DND-41 (cell line): ENCODE data around the gene TRIP10.

Experiments
- ATAC-seq: fragments of 200-7000 bp; cut with Tn5 transposase; 3 replicates; pipeline ENCODE4 v1.9.1; 2021; ENCODE audit warnings: low read depth; ENCODE audit not compliant: insufficient read depth
- DNase-seq: peaks from one replicate; pipeline ENCODE4 v3.0.0-alpha.2; 2020
- H2AFZ ChIP-seq: 2 replicates; pipeline ENCODE4 v1.6.0; 2012; ENCODE audit warnings: low read depth, low read length
- H3K27ac ChIP-seq: 2 replicates; pipeline ENCODE4 v1.5.1; 2012; ENCODE audit warnings: low read length, inconsistent platforms
- H3K27me3 ChIP-seq: fragments of 200-600 bp; sonication (generic); 2 replicates; pipeline ENCODE4 v1.6.0; 2012; ENCODE audit warnings: low read length, mild to moderate bottlenecking, inconsistent platforms; ENCODE audit not compliant: insufficient read depth, poor library complexity
- H3K36me3 ChIP-seq: 2 replicates; pipeline ENCODE4 v1.5.1; 2012; ENCODE audit warnings: low read length, inconsistent platforms; ENCODE audit not compliant: insufficient read depth
- H3K4me1 ChIP-seq: 2 replicates; pipeline ENCODE4 v1.5.1; 2012; ENCODE audit warnings: mild to moderate bottlenecking, low read length; ENCODE audit not compliant: insufficient read depth
- H3K4me2 ChIP-seq: 2 replicates; pipeline ENCODE4 v1.6.0; 2012; ENCODE audit warnings: mild to moderate bottlenecking, moderate library complexity, low read length, inconsistent platforms; ENCODE audit not compliant: insufficient read depth
- H3K4me3 ChIP-seq, 2 experiments: fragments of 200-600 bp in 1 of 2; shearing (Covaris generic) in 1 of 2; 2 replicates each; pipeline ENCODE4 v1.5.1; 2012 to 2016; ENCODE audit warnings: inconsistent platforms in 2 of 2, low read length in 2 of 2, mild to moderate bottlenecking in 2 of 2, low read depth in 1 of 2, moderate library complexity in 1 of 2
- H3K79me2 ChIP-seq: 2 replicates; pipeline ENCODE4 v1.6.0; 2012; ENCODE audit warnings: low read length, inconsistent platforms; ENCODE audit not compliant: insufficient read depth
- H3K9ac ChIP-seq: 2 replicates; pipeline ENCODE4 v1.6.0; 2012; ENCODE audit warnings: low read depth, mild to moderate bottlenecking, inconsistent platforms, low read length, moderate library complexity
- H3K9me3 ChIP-seq: 2 replicates; pipeline ENCODE4 v1.5.1; 2012; ENCODE audit warnings: low read length, moderate library complexity, mild to moderate bottlenecking, inconsistent platforms; ENCODE audit not compliant: insufficient read depth, severe bottlenecking
- H4K20me1 ChIP-seq: 2 replicates; pipeline ENCODE4 v1.6.0; 2012; ENCODE audit warnings: low read length; ENCODE audit not compliant: insufficient read depth
- EZH2 ChIP-seq: IDR thresholded peaks from 3 replicates; pipeline ENCODE4 v1.6.1; 2012; ENCODE audit warnings: borderline replicate concordance, low read depth, mild to moderate bottlenecking, moderate library complexity, low read length, inconsistent platforms; ENCODE audit not compliant: severe bottlenecking
- TF ChIP-seq, protein P1 (sequence below): IDR thresholded peaks from 2 replicates; pipeline ENCODE4 v1.5.1; 2012; ENCODE audit warnings: borderline replicate concordance, low read length, moderate library complexity, mild to moderate bottlenecking; ENCODE audit not compliant: poor library complexity, severe bottlenecking; ENCODE audit errors: extremely low read depth

The TRIP10 gene

DNA sequence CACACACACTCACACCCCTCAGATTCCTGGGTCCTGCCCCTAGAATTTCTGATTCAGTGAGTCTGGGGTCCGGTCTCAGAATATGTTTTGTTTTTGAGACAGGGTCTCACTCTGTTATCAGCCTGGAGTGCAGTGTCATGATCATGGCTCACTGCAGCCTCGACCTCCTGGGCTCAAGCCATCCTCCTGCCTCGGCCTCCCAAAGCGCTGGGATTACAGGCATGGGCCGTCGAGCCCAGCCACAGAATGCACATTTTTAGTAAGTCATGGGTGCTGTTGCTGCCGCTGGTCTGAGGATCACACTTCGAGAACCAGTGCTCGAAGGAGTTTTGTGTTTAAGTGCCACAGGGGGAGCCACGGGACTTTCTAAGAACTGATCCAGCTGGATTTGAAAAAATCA lies 47.5 kb upstream of the TRIP10 start:
- Histone ChIP-seq H3K4me2 (no peak overlapping the region), H3K9me3 (no peaks in the 10 kb centered on the region), H3K4me3 (no peak overlapping the region), H3K27ac (no peak overlapping the region), H3K27me3 (no peaks in the 10 kb centered on the region), H4K20me1 (no peaks in the 10 kb centered on the region), H2AFZ (no peak overlapping the region), H3K9ac (no peak overlapping the region), H3K4me1 (no peaks in the 10 kb centered on the region), H3K36me3 (no peaks in the 10 kb centered on the region), H3K79me2 (no peaks in the 10 kb centered on the region)
- no peak for ATAC-seq
- no peak for TF ChIP-seq EZH2
- TF ChIP-seq, protein P1, sequence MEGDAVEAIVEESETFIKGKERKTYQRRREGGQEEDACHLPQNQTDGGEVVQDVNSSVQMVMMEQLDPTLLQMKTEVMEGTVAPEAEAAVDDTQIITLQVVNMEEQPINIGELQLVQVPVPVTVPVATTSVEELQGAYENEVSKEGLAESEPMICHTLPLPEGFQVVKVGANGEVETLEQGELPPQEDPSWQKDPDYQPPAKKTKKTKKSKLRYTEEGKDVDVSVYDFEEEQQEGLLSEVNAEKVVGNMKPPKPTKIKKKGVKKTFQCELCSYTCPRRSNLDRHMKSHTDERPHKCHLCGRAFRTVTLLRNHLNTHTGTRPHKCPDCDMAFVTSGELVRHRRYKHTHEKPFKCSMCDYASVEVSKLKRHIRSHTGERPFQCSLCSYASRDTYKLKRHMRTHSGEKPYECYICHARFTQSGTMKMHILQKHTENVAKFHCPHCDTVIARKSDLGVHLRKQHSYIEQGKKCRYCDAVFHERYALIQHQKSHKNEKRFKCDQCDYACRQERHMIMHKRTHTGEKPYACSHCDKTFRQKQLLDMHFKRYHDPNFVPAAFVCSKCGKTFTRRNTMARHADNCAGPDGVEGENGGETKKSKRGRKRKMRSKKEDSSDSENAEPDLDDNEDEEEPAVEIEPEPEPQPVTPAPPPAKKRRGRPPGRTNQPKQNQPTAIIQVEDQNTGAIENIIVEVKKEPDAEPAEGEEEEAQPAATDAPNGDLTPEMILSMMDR: no peak
- no peak for DNase-seq

DNA sequence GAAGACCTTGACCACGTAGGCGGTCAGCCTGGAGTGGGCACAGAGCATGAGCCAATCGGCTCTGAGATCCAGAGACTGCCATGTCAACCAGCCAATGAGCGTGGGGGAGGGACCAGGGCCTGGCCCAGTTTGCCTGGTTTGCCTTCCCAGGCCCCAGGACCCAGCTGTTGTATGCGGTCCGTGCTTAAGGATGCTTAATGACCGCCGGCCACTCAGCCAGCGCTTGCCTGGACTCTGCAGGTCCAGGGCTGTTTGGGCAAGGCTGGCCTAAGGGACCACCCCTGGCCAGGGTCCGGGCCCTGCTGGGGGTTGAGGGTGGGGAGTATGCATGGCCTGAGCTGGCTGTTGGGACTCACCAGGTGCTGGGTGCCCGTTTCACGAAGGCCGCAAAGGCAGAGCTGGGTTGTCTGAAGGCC lies 46.4 kb upstream of the TRIP10 start:
- ATAC-seq (no peak), DNase-seq (no peak)
- no peaks in the 10 kb centered on the region for H3K27me3 ChIP-seq
- no peak overlapping the region for H3K27ac ChIP-seq
- H3K4me2 ChIP-seq: no peak overlapping the region
- H3K79me2 ChIP-seq: no peaks in the 10 kb centered on the region
- no peaks in the 10 kb centered on the region for H4K20me1 ChIP-seq
- H3K4me3 ChIP-seq: no peak overlapping the region
- H3K4me1 ChIP-seq: no peaks in the 10 kb centered on the region
- no peak overlapping the region for H3K9ac ChIP-seq
- H2AFZ ChIP-seq: no peak overlapping the region
- no peak for TF ChIP-seq EZH2
- TF ChIP-seq, protein P1: no peak
- no peaks in the 10 kb centered on the region for H3K9me3 ChIP-seq
- H3K36me3 ChIP-seq: no peaks in the 10 kb centered on the region

DNA sequence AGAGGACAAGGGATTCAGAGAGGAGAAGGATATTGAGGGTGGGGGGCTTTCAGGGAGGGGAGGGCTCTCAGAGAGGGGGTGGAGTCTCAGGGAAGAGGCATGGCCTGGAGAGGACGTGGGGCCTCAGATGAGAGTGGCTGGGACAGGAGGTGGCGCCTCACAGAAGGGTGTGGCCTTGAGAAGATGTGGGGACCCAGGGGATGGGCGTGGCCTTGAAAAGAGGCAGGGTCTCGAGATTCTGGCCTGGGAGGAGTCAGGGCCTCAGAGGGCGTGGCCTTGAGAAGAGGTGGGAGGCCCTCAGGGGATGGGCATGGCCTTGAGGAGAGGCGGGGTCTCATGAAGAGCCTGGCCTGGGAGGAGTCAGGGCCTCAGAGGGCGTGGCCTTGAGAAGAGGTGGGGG lies 45.8 kb upstream of the TRIP10 start:
- ATAC-seq: 0 out of 3 replicates have a peak, but pooled peaks have one; percentile 31
- TF ChIP-seq, protein P1: no peak
- TF ChIP-seq EZH2: no peak
- H3K27ac ChIP-seq: no peak overlapping the region

DNA sequence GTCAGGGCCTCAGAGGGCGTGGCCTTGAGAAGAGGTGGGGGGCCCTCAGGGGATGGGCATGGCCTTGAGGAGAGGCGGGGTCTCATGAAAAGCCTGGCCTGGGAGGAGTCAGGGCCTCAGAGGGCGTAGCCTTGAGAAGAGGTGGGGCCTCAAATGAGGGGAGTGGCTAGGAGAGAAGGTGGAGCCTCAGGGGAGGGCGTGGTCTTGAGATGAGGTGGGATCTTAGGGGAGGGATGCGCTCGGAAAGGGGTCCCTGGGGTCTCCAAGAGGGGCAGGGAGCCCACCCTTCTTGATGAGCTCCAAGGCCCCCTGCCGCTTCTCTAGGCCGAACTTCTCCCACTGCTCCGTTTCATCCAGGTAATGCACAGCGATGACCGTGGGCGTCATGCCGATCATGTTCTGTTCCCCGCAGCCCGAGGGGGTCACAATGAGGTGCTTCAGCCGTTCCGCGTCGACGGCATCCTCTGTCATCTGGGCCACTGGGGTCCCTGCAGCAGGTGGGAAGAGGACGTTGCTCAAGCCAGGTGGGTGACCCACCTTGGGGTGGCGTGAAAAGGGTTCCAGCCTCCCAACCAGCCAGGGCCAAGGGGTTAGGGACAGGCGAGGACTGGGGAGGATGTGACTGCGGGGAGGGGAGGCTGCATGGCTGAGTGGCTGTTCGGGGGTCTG lies 45.2 kb upstream of the TRIP10 start:
- Histone ChIP-seq H3K36me3 (no peaks in the 10 kb centered on the region), H3K79me2 (no peaks in the 10 kb centered on the region), H3K9me3 (no peaks in the 10 kb centered on the region), H3K27ac (no peak overlapping the region), H3K27me3 (no peaks in the 10 kb centered on the region), H3K4me3 (no peak overlapping the region), H3K4me2 (no peak overlapping the region), H3K9ac (no peak overlapping the region), H4K20me1 (no peaks in the 10 kb centered on the region), H2AFZ (no peak overlapping the region), H3K4me1 (no peaks in the 10 kb centered on the region)
- TF ChIP-seq EZH2: no peak
- TF ChIP-seq, protein P1: no peak
- DNase-seq (no peak), ATAC-seq (peak; percentile 47; the same call in 2 of the 3 replicates)

More for the DNA sequence above, 45.8 kb upstream of the TRIP10 start:
- H3K9me3 ChIP-seq: no peaks in the 10 kb centered on the region
- no peak overlapping the region for H3K9ac ChIP-seq
- H4K20me1 ChIP-seq: no peaks in the 10 kb centered on the region
- no peaks in the 10 kb centered on the region for H3K79me2 ChIP-seq
- no peak overlapping the region for H3K4me2 ChIP-seq
- no peaks in the 10 kb centered on the region for H3K36me3 ChIP-seq
- no peaks in the 10 kb centered on the region for H3K27me3 ChIP-seq
- H2AFZ ChIP-seq: no peak overlapping the region
- no peak overlapping the region for H3K4me3 ChIP-seq
- no peaks in the 10 kb centered on the region for H3K4me1 ChIP-seq
- peak; percentile 33 for DNase-seq
